IgD-negative memory B cell (primary cell): Measurements from ENCODE around the gene BRF1. TPM values are rescaled to one million over a fixed set of nuclear protein-coding genes. Genes with fewer than 3 reads are reported as not detected.

Experiments used
- polyA plus RNA-seq: library from polyadenylated mRNA; unstranded; fragments of 300-500 nt; fragmentation: Illumina TruSeq; gene quantifications from one replicate; pipeline ENCODE4 v1.2.3, GENCODE V29; 2021

The BRF1 gene
- polyA plus RNA-seq, 1 donor from 2014 or later, result 8.4 TPM

Other genes starting within 250 kb of the BRF1 start
- 37.2 TPM for gene GPR132, start 235.6 kb downstream of the BRF1 start, polyA plus RNA-seq
- gene JAG2, start 132.2 kb downstream of the BRF1 start, polyA plus RNA-seq, result not detected
- 12.7 TPM for gene NUDT14, start 119.7 kb downstream of the BRF1 start, polyA plus RNA-seq
- gene BTBD6, start 52.5 kb downstream of the BRF1 start, polyA plus RNA-seq, result 2.3 TPM
- gene PACS2, start 13.7 kb upstream of the BRF1 start, polyA plus RNA-seq, result 3.8 TPM
- gene TEX22, start 97.5 kb upstream of the BRF1 start, polyA plus RNA-seq, result 1.0 TPM
- 3.7 TPM for gene MTA1, start 118.8 kb upstream of the BRF1 start, polyA plus RNA-seq
- gene CRIP2, start 173.8 kb upstream of the BRF1 start, polyA plus RNA-seq, result 70.8 TPM
- gene CRIP1, start 185.9 kb upstream of the BRF1 start, polyA plus RNA-seq, result 1,925 TPM
- gene TEDC1, start 190.2 kb upstream of the BRF1 start, polyA plus RNA-seq, result 11.8 TPM
- gene TMEM121, start 225.6 kb upstream of the BRF1 start, polyA plus RNA-seq, result 5.5 TPM